ENCODE measurements around the gene C5orf22.

DNA sequence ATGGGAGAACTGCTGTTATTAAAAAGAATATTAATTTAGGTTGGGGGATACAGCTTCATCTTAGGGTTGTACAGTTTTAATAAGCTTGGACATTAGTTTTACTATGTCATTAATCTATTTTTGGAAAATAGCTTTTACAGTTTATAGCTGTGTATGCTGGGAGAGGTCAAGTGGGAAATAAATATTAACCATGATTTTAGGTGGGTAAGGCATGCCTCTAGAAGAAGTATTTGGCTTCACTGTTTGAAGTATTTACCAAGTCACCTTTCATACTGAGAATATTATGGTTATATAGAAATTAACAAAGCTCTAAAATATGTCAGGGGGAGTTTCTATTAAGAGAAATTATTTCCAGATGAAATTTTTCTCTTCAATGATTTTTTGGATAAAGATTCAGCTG is 5.2 kb downstream of the C5orf22 start:
- TF ChIP-seq POLR2A (IDR thresholded peaks at IDR 0.05; ENCODE audit: low read depth, low read length) (no peak), POLR2AphosphoS5 (IDR thresholded peaks at IDR 0.05; ENCODE audit: insufficient read depth, low read depth, low read length) (no peak), EZH2 (IDR thresholded peaks at IDR 0.05; ENCODE audit: borderline replicate concordance, low read depth, low read length, severe bottlenecking) (no peak), MYC (IDR thresholded peaks at IDR 0.05; ENCODE audit: low read depth, low read length) (no peak)
- TF ChIP-seq, protein P1, sequence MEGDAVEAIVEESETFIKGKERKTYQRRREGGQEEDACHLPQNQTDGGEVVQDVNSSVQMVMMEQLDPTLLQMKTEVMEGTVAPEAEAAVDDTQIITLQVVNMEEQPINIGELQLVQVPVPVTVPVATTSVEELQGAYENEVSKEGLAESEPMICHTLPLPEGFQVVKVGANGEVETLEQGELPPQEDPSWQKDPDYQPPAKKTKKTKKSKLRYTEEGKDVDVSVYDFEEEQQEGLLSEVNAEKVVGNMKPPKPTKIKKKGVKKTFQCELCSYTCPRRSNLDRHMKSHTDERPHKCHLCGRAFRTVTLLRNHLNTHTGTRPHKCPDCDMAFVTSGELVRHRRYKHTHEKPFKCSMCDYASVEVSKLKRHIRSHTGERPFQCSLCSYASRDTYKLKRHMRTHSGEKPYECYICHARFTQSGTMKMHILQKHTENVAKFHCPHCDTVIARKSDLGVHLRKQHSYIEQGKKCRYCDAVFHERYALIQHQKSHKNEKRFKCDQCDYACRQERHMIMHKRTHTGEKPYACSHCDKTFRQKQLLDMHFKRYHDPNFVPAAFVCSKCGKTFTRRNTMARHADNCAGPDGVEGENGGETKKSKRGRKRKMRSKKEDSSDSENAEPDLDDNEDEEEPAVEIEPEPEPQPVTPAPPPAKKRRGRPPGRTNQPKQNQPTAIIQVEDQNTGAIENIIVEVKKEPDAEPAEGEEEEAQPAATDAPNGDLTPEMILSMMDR (IDR thresholded peaks at IDR 0.05; ENCODE audit: extremely low read depth in 1 of 2, insufficient read depth in 1 of 2, low read depth in 1 of 2, low read length in 2 of 2): no peak
- TF ChIP-seq, protein P2, sequence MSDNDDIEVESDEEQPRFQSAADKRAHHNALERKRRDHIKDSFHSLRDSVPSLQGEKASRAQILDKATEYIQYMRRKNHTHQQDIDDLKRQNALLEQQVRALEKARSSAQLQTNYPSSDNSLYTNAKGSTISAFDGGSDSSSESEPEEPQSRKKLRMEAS (IDR thresholded peaks at IDR 0.05; ENCODE audit: insufficient read depth, insufficient read length): no peak
